ENCODE measurements around the gene CNN2.

DNA sequence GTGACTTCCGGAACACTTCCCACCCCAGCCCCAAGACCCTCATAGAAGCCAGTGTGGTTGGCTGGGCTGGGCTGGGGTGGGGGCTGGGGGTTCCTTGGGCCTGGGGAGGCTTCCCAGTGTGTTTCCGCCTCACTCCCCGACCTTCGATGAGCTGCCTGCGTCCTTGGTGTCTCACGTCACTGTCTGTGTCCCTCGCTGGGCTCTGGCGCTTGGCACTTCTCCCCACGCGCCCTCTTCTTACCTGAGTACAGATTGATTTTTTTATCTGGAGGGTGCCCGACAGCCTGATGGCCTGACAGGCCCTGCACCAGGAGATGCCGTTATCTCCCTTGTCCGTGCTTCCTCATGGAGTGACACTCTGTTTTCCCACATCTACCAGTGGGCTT lies 33.7 kb upstream of the CNN2 start:
- TF ChIP-seq, protein P1, sequence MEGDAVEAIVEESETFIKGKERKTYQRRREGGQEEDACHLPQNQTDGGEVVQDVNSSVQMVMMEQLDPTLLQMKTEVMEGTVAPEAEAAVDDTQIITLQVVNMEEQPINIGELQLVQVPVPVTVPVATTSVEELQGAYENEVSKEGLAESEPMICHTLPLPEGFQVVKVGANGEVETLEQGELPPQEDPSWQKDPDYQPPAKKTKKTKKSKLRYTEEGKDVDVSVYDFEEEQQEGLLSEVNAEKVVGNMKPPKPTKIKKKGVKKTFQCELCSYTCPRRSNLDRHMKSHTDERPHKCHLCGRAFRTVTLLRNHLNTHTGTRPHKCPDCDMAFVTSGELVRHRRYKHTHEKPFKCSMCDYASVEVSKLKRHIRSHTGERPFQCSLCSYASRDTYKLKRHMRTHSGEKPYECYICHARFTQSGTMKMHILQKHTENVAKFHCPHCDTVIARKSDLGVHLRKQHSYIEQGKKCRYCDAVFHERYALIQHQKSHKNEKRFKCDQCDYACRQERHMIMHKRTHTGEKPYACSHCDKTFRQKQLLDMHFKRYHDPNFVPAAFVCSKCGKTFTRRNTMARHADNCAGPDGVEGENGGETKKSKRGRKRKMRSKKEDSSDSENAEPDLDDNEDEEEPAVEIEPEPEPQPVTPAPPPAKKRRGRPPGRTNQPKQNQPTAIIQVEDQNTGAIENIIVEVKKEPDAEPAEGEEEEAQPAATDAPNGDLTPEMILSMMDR (IDR thresholded peaks at IDR 0.05; ENCODE audit: insufficient read depth, low read length), result no peak
- TF ChIP-seq, protein P2, sequence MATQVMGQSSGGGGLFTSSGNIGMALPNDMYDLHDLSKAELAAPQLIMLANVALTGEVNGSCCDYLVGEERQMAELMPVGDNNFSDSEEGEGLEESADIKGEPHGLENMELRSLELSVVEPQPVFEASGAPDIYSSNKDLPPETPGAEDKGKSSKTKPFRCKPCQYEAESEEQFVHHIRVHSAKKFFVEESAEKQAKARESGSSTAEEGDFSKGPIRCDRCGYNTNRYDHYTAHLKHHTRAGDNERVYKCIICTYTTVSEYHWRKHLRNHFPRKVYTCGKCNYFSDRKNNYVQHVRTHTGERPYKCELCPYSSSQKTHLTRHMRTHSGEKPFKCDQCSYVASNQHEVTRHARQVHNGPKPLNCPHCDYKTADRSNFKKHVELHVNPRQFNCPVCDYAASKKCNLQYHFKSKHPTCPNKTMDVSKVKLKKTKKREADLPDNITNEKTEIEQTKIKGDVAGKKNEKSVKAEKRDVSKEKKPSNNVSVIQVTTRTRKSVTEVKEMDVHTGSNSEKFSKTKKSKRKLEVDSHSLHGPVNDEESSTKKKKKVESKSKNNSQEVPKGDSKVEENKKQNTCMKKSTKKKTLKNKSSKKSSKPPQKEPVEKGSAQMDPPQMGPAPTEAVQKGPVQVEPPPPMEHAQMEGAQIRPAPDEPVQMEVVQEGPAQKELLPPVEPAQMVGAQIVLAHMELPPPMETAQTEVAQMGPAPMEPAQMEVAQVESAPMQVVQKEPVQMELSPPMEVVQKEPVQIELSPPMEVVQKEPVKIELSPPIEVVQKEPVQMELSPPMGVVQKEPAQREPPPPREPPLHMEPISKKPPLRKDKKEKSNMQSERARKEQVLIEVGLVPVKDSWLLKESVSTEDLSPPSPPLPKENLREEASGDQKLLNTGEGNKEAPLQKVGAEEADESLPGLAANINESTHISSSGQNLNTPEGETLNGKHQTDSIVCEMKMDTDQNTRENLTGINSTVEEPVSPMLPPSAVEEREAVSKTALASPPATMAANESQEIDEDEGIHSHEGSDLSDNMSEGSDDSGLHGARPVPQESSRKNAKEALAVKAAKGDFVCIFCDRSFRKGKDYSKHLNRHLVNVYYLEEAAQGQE (IDR thresholded peaks at IDR 0.05; ENCODE audit: insufficient replicate concordance, low read depth), result no peak
- TF ChIP-seq POLR2AphosphoS5 (IDR thresholded peaks at IDR 0.05; ENCODE audit: low read depth), result no peak

Data from HL-60 (cell line).